Ishikawa (cell line): ENCODE results near the gene LRBA.

Experiments used
- CEBPB ChIP-seq: IDR thresholded peaks from 2 replicates; pipeline ENCODE4 v1.6.1; 2012
- CREB1 ChIP-seq: IDR thresholded peaks from 2 replicates; pipeline ENCODE4 v1.6.1; 2012; ENCODE audit warnings: low read depth
- EGR1 ChIP-seq: IDR thresholded peaks from 2 replicates; pipeline ENCODE4 v1.6.1; 2012
- EP300 ChIP-seq: IDR thresholded peaks from 2 replicates; pipeline ENCODE4 v1.6.1; 2012; ENCODE audit warnings: borderline replicate concordance
- MAX ChIP-seq: IDR thresholded peaks from 2 replicates; pipeline ENCODE4 v1.6.1; 2012
- NFIC ChIP-seq: IDR thresholded peaks from 2 replicates; pipeline ENCODE4 v1.6.1; 2012
- RAD21 ChIP-seq: IDR thresholded peaks from 2 replicates; pipeline ENCODE4 v1.6.1; 2012; ENCODE audit warnings: low read depth
- REST ChIP-seq: IDR thresholded peaks from 2 replicates; pipeline ENCODE4 v1.6.1; 2012; ENCODE audit warnings: low read depth, mild to moderate bottlenecking
- TAF1 ChIP-seq: IDR thresholded peaks from 2 replicates; pipeline ENCODE4 v1.6.1; 2012; ENCODE audit warnings: low read depth, mild to moderate bottlenecking
- TCF12 ChIP-seq: IDR thresholded peaks from 2 replicates; pipeline ENCODE4 v1.6.1; 2012; ENCODE audit warnings: low read depth
- TEAD4 ChIP-seq: IDR thresholded peaks from 2 replicates; pipeline ENCODE4 v1.6.1; 2012
- USF1 ChIP-seq: IDR thresholded peaks from 2 replicates; pipeline ENCODE4 v1.6.1; 2012
- YY1 ChIP-seq: IDR thresholded peaks from 2 replicates; pipeline ENCODE4 v1.6.1; 2012; ENCODE audit warnings: low read depth
- ZBTB7A ChIP-seq: IDR thresholded peaks from 2 replicates; pipeline ENCODE4 v1.6.1; 2012; ENCODE audit warnings: low read depth

GRCh38 chr4:150940123-150940522 lies 75.0 kb downstream of the LRBA start:
- TF ChIP-seq CEBPB (no peak), EP300 (no peak), TAF1 (no peak), REST (no peak), NFIC (no peak), CREB1 (no peak), EGR1 (no peak), RAD21 (no peak), MAX (no peak), USF1 (no peak), TEAD4 (no peak), TCF12 (no peak), ZBTB7A (no peak), YY1 (no peak)
